Mucosa of rectum (tissue), 2 donors: ENCODE results near the gene SRBD1.
"Not testable (repeated sequence)": the region's sequence is repeated elsewhere in the genome, so short reads cannot be mapped to it uniquely, and the experiment has no call there.

Source experiments
- H3K27ac ChIP-seq, 2 donors: one replicate each; pipeline ENCODE4 v1.7.0; 2013; ENCODE audit warnings: inconsistent platforms in 2 of 2, low read depth in 2 of 2, low read length in 2 of 2
- H3K27me3 ChIP-seq, 2 donors: one replicate each; pipeline ENCODE4 v1.7.0; 2013; ENCODE audit warnings: low read length in 2 of 2; ENCODE audit not compliant: control insufficient read depth in 2 of 2, insufficient read depth in 2 of 2
- H3K36me3 ChIP-seq, 2 donors: one replicate each; pipeline ENCODE4 v1.7.0; 2013; ENCODE audit warnings: low read length in 2 of 2; ENCODE audit not compliant: control insufficient read depth in 2 of 2, insufficient read depth in 2 of 2
- H3K4me1 ChIP-seq, 2 donors: one replicate each; pipeline ENCODE4 v1.7.0; 2013; ENCODE audit warnings: low read length in 2 of 2, mild to moderate bottlenecking in 1 of 2; ENCODE audit not compliant: control insufficient read depth in 2 of 2, insufficient read depth in 2 of 2
- H3K4me3 ChIP-seq, 2 donors: one replicate each; pipeline ENCODE4 v1.7.0; 2013; ENCODE audit warnings: low read length in 2 of 2
- H3K9ac ChIP-seq, 2 donors: one replicate each; pipeline ENCODE4 v1.7.0; 2013; ENCODE audit warnings: low read length in 2 of 2, low read depth in 1 of 2, mild to moderate bottlenecking in 1 of 2
- H3K9me3 ChIP-seq, 2 donors: one replicate each; pipeline ENCODE4 v1.7.0; 2013; ENCODE audit warnings: low read length in 2 of 2; ENCODE audit not compliant: control insufficient read depth in 2 of 2
- donor health status: healthy.
- donor health status: Normal muscosa, but diverticular disease.

Gene SRBD1

GRCh38 chr2:45436456-45436855 is 174.6 kb downstream of the SRBD1 start:
- H3K36me3 ChIP-seq, result no peaks in the 10 kb centered on the region
- H3K4me1 ChIP-seq, result peaks cover 0 to 4% of the 10 kb centered on the region in 2 donors
- no peaks in the 10 kb centered on the region for H3K9me3 ChIP-seq
- H3K9ac ChIP-seq, result no peak overlapping the region
- no peak overlapping the region for H3K4me3 ChIP-seq
- H3K27me3 ChIP-seq, result no peaks in the 10 kb centered on the region
- no peak overlapping the region for H3K27ac ChIP-seq

- no peak overlapping the region for H3K9ac ChIP-seq
- H3K4me3 ChIP-seq, result no peak overlapping the region
- H3K4me1 ChIP-seq, result peaks cover 0 to 2% of the 10 kb centered on the region in 2 donors
- H3K36me3 ChIP-seq, result no peaks in the 10 kb centered on the region
- H3K27me3 ChIP-seq, result no peaks in the 10 kb centered on the region
- no peak overlapping the region for H3K27ac ChIP-seq
- H3K9me3 ChIP-seq, result no peaks in the 10 kb centered on the region
Observed at GRCh38 chr2:45435316-45435715, 175.8 kb downstream of the SRBD1 start.

- Histone ChIP-seq H3K27me3 (no peaks in the 10 kb centered on the region), H3K27ac (no peak overlapping the region), H3K9me3 (no peaks in the 10 kb centered on the region), H3K4me1 (no peaks in the 10 kb centered on the region), H3K4me3 (no peak overlapping the region), H3K36me3 (no peaks in the 10 kb centered on the region), H3K9ac (no peak overlapping the region)
Observed at GRCh38 chr2:45433363-45433762, 177.7 kb downstream of the SRBD1 start.

- no peaks in the 10 kb centered on the region for H3K9me3 ChIP-seq
- no peak overlapping the region for H3K9ac ChIP-seq
- no peaks in the 10 kb centered on the region for H3K36me3 ChIP-seq
- H3K27ac ChIP-seq, result no peak overlapping the region
- H3K27me3 ChIP-seq, result no peaks in the 10 kb centered on the region
- no peaks in the 10 kb centered on the region for H3K4me1 ChIP-seq
- H3K4me3 ChIP-seq, result no peak overlapping the region
Observed at GRCh38 chr2:45432406-45432805, 178.7 kb downstream of the SRBD1 start.

- not testable (repeated sequence) for H3K27ac ChIP-seq, H3K9ac ChIP-seq, H3K27me3 ChIP-seq, H3K9me3 ChIP-seq, H3K4me1 ChIP-seq, H3K4me3 ChIP-seq, H3K36me3 ChIP-seq
Observed at GRCh38 chr2:45426025-45426424, 185.0 kb downstream of the SRBD1 start.

- no peaks in the 10 kb centered on the region for H3K9me3 ChIP-seq
- H3K9ac ChIP-seq, result no peak overlapping the region
- no peaks in the 10 kb centered on the region for H3K4me1 ChIP-seq
- no peak overlapping the region for H3K4me3 ChIP-seq
- H3K36me3 ChIP-seq, result peaks cover 8 to 10% of the 10 kb centered on the region in 2 donors
- no peak overlapping the region for H3K27ac ChIP-seq
- no peaks in the 10 kb centered on the region for H3K27me3 ChIP-seq
Observed at GRCh38 chr2:45422921-45423320, 188.1 kb downstream of the SRBD1 start.

GRCh38 chr2:45418532-45418931 is 192.5 kb downstream of the SRBD1 start:
- Histone ChIP-seq H3K27me3 (no peaks in the 10 kb centered on the region), H3K4me3 (no peak overlapping the region), H3K9ac (no peak overlapping the region)

GRCh38 chr2:45415534-45416123 is 195.4 kb downstream of the SRBD1 start:
- Histone ChIP-seq H3K27ac (no peak overlapping the region), H3K9ac (no peak overlapping the region), H3K36me3 (peaks cover 10 to 12% of the 10 kb centered on the region in 2 donors), H3K9me3 (no peaks in the 10 kb centered on the region), H3K4me3 (no peak overlapping the region), H3K27me3 (no peaks in the 10 kb centered on the region), H3K4me1 (no peaks in the 10 kb centered on the region)

More at GRCh38 chr2:45418532-45418931, 192.5 kb downstream of the SRBD1 start:
- Histone ChIP-seq H3K9me3 (no peaks in the 10 kb centered on the region), H3K36me3 (peaks cover 10 to 12% of the 10 kb centered on the region in 2 donors), H3K27ac (no peak overlapping the region), H3K4me1 (no peaks in the 10 kb centered on the region)

- Histone ChIP-seq H3K4me3 (no peak overlapping the region), H3K4me1 (no peaks in the 10 kb centered on the region), H3K27ac (no peak overlapping the region), H3K36me3 (peaks cover 0 to 4% of the 10 kb centered on the region in 2 donors), H3K9me3 (no peaks in the 10 kb centered on the region), H3K27me3 (no peaks in the 10 kb centered on the region), H3K9ac (no peak overlapping the region)
Observed at GRCh38 chr2:45412754-45413379, 198.2 kb downstream of the SRBD1 start.

GRCh38 chr2:45409677-45410076 is 201.4 kb downstream of the SRBD1 start:
- no peaks in the 10 kb centered on the region for H3K4me1 ChIP-seq
- H3K4me3 ChIP-seq, result no peak overlapping the region
- H3K27ac ChIP-seq, result no peak overlapping the region
- no peak overlapping the region for H3K9ac ChIP-seq
- H3K9me3 ChIP-seq, result no peaks in the 10 kb centered on the region
- H3K27me3 ChIP-seq, result no peaks in the 10 kb centered on the region
- no peaks in the 10 kb centered on the region for H3K36me3 ChIP-seq
